ENCODE results near the gene VSTM1. TPM values are rescaled to one million over a fixed set of nuclear protein-coding genes. Genes with fewer than 3 reads are reported as not detected.
"Not testable (repeated sequence)": the region's sequence is repeated elsewhere in the genome, so short reads cannot be mapped to it uniquely, and the experiment has no call there.

VSTM1 gene
- total RNA-seq, 2 experiments from 2014 or later: not detected

GRCh38 chr19:54096617-54097106 is 33.0 kb upstream of the VSTM1 start:
- Mint-ChIP-seq H3K27ac (peak overlapping the region; percentile 11), H3K4me3 (peak overlapping the region; percentile 53), H3K9me3 (peaks cover 4% of the 10 kb centered on the region), H3K36me3 (ENCODE audit: low read depth) (peaks cover 3% of the 10 kb centered on the region), H3K4me1 (peaks cover 16% of the 10 kb centered on the region), H3K27me3 (peaks cover 15% of the 10 kb centered on the region)
- ChIA-PET POLR2A (interaction anchor here (0.7 to 2.3 kb wide), 3 partner anchors 16 to 40 kb away, joined by 3 to 11 read pairs (median 6); partner anchors contain the start of genes CNOT3, PRPF31 and TFPT), CTCF (interaction anchor here (0.7 to 1.5 kb wide), 5 partner anchors 18 to 114 kb away, joined by 3 to 4 read pairs (median 3); partner anchors contain the start of genes LENG1, PRPF31 and TFPT)
- no peak for DNase-seq

DNA sequence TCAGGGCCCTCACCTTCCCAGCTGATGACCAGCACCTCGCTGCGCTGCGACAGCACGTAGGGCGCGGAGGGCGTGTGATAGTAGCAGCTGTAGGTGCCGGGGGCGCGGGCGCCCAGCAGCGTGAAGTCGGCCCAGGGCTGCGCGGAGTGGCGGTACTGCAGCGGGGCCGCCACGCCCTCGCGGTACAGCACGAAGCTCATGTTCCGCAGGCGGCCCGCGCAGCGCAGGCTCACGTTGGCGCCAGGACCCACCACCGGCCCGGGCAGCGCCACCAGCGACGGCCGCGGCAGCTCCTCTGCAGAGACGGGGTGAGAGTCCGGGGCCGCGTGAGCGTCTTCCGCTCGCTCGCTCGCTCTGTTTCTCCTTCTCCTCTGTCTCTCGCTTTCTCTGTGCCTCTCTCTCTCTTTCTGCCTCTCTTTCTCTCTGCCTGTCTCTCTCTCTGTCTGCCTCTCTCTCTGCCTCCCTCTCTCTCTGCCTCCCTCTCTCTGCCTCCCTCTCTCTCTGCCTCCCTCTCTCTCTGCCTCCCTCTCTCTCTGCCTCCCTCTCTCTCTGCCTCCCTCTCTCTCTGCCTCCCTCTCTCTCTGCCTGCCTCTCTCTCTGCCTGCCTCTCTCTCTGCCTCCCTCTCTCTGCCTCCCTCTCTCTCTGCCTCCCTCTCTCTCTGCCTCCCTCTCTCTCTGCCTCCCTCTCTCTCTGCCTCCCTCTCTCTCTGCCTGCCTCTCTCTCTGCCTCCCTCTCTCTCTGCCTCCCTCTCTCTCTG is 32.3 kb upstream of the VSTM1 start:
- ChIA-PET POLR2A (interaction anchor here (0.7 to 2.3 kb wide), 3 partner anchors 17 to 41 kb away, joined by 3 to 11 read pairs (median 6); partner anchors contain the start of genes CNOT3, PRPF31 and TFPT), CTCF (interaction anchor here (0.6 to 1.5 kb wide), 4 partner anchors 8 to 72 kb away, joined by 3 to 6 read pairs (median 4); partner anchors contain the start of genes PRPF31 and TFPT)
- peak; percentile 54 for DNase-seq
- H3K27ac Mint-ChIP-seq; H3K9me3 Mint-ChIP-seq; H3K36me3 Mint-ChIP-seq (ENCODE audit: low read depth): not testable (repeated sequence)
- Mint-ChIP-seq H3K27me3 (peaks cover 15% of the 10 kb centered on the region), H3K4me3 (peak overlapping the region; percentile 67), H3K4me1 (peaks cover 15% of the 10 kb centered on the region)

- ChIA-PET POLR2A (interaction anchor here (1.5 to 2.3 kb wide), 3 partner anchors 20 to 42 kb away, joined by 4 to 11 read pairs (median 6); partner anchors contain the start of genes CNOT3, PRPF31 and TFPT), CTCF (interaction anchor here (0.6 to 1.5 kb wide), 3 partner anchors 9 to 72 kb away, joined by 3 to 6 read pairs (median 4); partner anchors contain the start of genes PRPF31 and TFPT)
- peaks cover 4% of the 10 kb centered on the region for H3K9me3 Mint-ChIP-seq
- H3K4me1 Mint-ChIP-seq: peaks cover 15% of the 10 kb centered on the region
- no peak overlapping the region for H3K27ac Mint-ChIP-seq
- DNase-seq: no peak
- peaks cover 3% of the 10 kb centered on the region for H3K36me3 Mint-ChIP-seq (ENCODE audit: low read depth)
- H3K4me3 Mint-ChIP-seq: no peak overlapping the region
- peaks cover 15% of the 10 kb centered on the region for H3K27me3 Mint-ChIP-seq
These were observed 31.6 kb upstream of the VSTM1 start for GRCh38 chr19:54095136-54095858.

DNA sequence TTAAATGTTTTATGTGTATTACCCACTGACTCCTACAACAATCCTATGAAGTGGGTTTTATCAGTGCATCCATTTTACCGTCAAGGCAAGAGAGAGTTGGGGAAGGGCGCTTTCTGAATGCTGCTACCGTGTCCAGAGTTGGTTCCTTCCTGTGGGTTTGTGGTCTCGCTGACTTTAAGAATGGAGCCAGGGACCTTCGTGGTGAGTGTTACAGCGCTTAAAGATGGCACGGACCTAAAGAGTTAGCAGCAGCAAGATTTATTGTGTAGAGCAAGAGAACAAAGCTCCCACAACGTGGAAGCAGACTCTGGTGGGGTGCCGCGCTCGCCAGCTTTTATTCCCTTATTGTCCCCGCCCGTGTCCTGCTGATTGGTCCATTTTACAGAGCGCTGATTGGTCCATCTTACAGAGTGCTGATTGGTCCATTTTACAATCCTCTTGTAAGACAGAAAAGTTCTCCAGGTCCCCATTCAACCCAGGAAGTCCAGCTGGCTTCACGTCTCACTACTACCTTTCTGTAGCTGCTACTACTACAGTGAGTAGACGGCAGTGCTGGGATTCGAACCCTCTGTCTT is 30.8 kb upstream of the VSTM1 start:
- H3K4me1 Mint-ChIP-seq: peaks cover 15% of the 10 kb centered on the region
- POLR2A ChIA-PET: interaction anchor here (1.5 to 2.3 kb wide), 2 partner anchors 20 to 43 kb away, joined by 4 to 6 read pairs; partner anchors contain the start of genes CNOT3 and TFPT
- DNase-seq: no peak
- no peak overlapping the region for H3K4me3 Mint-ChIP-seq
- H3K27me3 Mint-ChIP-seq: peaks cover 15% of the 10 kb centered on the region
- H3K27ac Mint-ChIP-seq: no peak overlapping the region
- peaks cover 3% of the 10 kb centered on the region for H3K36me3 Mint-ChIP-seq (ENCODE audit: low read depth)
- H3K9me3 Mint-ChIP-seq: peaks cover 4% of the 10 kb centered on the region
- CTCF ChIA-PET: interaction anchor here (1.3 kb wide), 1 partner anchor 9 kb away, joined by 6 read pairs; no protein-coding TSS in a partner anchor

DNA sequence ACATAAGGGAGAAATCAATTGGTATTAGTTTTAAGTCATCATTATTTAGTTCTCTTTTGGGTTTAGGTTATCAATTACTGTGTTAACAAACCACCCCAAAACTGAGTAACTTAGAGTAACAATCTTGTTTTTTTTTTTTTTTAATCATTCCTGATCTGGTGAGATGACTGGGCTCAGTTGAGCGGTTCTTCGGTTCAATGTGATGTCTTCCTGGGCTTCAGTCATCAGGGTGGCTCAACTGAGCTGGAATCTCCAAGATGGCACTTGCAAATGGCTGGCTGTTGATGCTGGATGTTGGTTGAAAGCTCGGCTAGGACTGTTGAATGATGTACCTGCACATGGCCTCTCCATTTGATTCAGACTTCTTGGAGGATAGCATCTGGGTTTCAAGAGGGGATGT is 20.7 kb upstream of the VSTM1 start:
- CTCF ChIA-PET: no interaction called here
- Mint-ChIP-seq H3K9me3 (peaks cover 7% of the 10 kb centered on the region), H3K36me3 (ENCODE audit: low read depth) (no peaks in the 10 kb centered on the region), H3K4me3 (no peak overlapping the region), H3K27me3 (no peaks in the 10 kb centered on the region), H3K4me1 (no peaks in the 10 kb centered on the region), H3K27ac (no peak overlapping the region)
- POLR2A ChIA-PET: no interaction called here
- no peak for DNase-seq

GRCh38 chr19:54081032-54081431 is 17.3 kb upstream of the VSTM1 start, which contains the start of gene TARM1:
Gene TARM1, minus strand, starts transcription at chr19:54081365. Its CDS starts 25 bp downstream, at chr19:54081340.
- CTCF ChIA-PET: no interaction called here

GRCh38 chr19:54077334-54077733 is 13.6 kb upstream of the VSTM1 start:
- H3K27me3 Mint-ChIP-seq: no peaks in the 10 kb centered on the region
- CTCF ChIA-PET: no interaction called here
- no peak for DNase-seq
- H3K27ac Mint-ChIP-seq: no peak overlapping the region
- POLR2A ChIA-PET: no interaction called here
- H3K36me3 Mint-ChIP-seq (ENCODE audit: low read depth): no peaks in the 10 kb centered on the region
- H3K9me3 Mint-ChIP-seq: peaks cover 3% of the 10 kb centered on the region
- no peaks in the 10 kb centered on the region for H3K4me1 Mint-ChIP-seq
- no peak overlapping the region for H3K4me3 Mint-ChIP-seq

More at GRCh38 chr19:54081032-54081431, 17.3 kb upstream of the VSTM1 start, which contains the start of gene TARM1:
- Mint-ChIP-seq H3K4me3 (no peak within 1 kb of the TSS), H3K9me3 (peaks cover 7% of the 10 kb centered on the region), H3K27ac (no peak within 1 kb of the TSS), H3K27me3 (no peaks in the 10 kb centered on the region), H3K36me3 (ENCODE audit: low read depth) (no peaks in the 10 kb centered on the region), H3K4me1 (no peaks in the 10 kb centered on the region)
- POLR2A ChIA-PET: no interaction called here
- DNase-seq: no peak

GRCh38 chr19:54074851-54075250 is 11.2 kb upstream of the VSTM1 start:
- Mint-ChIP-seq H3K9me3 (no peaks in the 10 kb centered on the region), H3K27me3 (no peaks in the 10 kb centered on the region), H3K27ac (no peak overlapping the region), H3K4me1 (no peaks in the 10 kb centered on the region), H3K36me3 (ENCODE audit: low read depth) (no peaks in the 10 kb centered on the region), H3K4me3 (no peak overlapping the region)
- POLR2A ChIA-PET: no interaction called here
- no peak for DNase-seq
- CTCF ChIA-PET: no interaction called here

GRCh38 chr19:54073829-54074228 is 10.1 kb upstream of the VSTM1 start:
- Mint-ChIP-seq H3K27me3 (no peaks in the 10 kb centered on the region), H3K9me3 (no peaks in the 10 kb centered on the region), H3K4me3 (no peak overlapping the region), H3K27ac (no peak overlapping the region), H3K4me1 (no peaks in the 10 kb centered on the region), H3K36me3 (ENCODE audit: low read depth) (no peaks in the 10 kb centered on the region)
- no peak for DNase-seq
- CTCF ChIA-PET: no interaction called here
- POLR2A ChIA-PET: no interaction called here

- Mint-ChIP-seq H3K4me3 (no peak overlapping the region), H3K27ac (no peak overlapping the region), H3K36me3 (ENCODE audit: low read depth) (no peaks in the 10 kb centered on the region), H3K9me3 (no peaks in the 10 kb centered on the region), H3K4me1 (no peaks in the 10 kb centered on the region), H3K27me3 (peaks cover 4% of the 10 kb centered on the region)
- DNase-seq: no peak
- CTCF ChIA-PET: interaction anchor here (0.9 kb wide), 1 partner anchor 9 kb away, joined by 3 read pairs; no protein-coding TSS in a partner anchor
- POLR2A ChIA-PET: no interaction called here
These were observed 5.8 kb upstream of the VSTM1 start for GRCh38 chr19:54069470-54069869.

- peaks cover 6% of the 10 kb centered on the region for H3K27me3 Mint-ChIP-seq
- no peak overlapping the region for H3K27ac Mint-ChIP-seq
- no peaks in the 10 kb centered on the region for H3K4me1 Mint-ChIP-seq
- H3K9me3 Mint-ChIP-seq: no peaks in the 10 kb centered on the region
- no peak for DNase-seq
- ChIA-PET POLR2A (no interaction called here), CTCF (no interaction called here)
- no peaks in the 10 kb centered on the region for H3K36me3 Mint-ChIP-seq (ENCODE audit: low read depth)
- H3K4me3 Mint-ChIP-seq: no peak overlapping the region
These were observed 1.1 kb downstream of the VSTM1 start for GRCh38 chr19:54062643-54063042.

DNA sequence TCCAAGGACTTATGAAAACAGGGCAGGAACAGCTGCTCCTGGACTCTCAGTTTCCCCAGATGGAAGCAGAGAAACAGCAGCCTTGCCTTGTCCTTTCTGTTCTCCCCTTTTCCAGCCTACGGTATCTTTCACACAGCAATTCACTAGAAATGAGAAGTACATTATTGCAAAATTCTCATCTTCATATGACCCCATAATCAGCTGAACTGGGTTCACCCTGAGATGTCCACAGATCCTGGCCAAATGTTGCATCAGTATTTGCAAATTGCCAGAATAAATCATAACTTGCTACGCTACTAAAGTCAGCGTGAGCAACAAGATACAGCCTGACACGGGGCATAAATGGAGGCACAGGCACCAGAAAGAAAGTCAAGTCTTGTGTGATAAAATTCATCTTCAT is 16.1 kb downstream of the VSTM1 start:
- Mint-ChIP-seq H3K4me1 (no peaks in the 10 kb centered on the region), H3K9me3 (no peaks in the 10 kb centered on the region), H3K36me3 (ENCODE audit: low read depth) (no peaks in the 10 kb centered on the region), H3K27ac (no peak overlapping the region), H3K4me3 (no peak overlapping the region), H3K27me3 (no peaks in the 10 kb centered on the region)
- DNase-seq: no peak
- POLR2A ChIA-PET: no interaction called here
- CTCF ChIA-PET: no interaction called here
